B cell (primary cell): ENCODE results near the gene FAM186B. TPM values are rescaled to one million over a fixed set of nuclear protein-coding genes. Genes with fewer than 3 reads are reported as not detected.

Experiments used
- ATAC-seq: fragments of 200-7000 bp; cut with Tn5 transposase; one replicate; pipeline ENCODE4 v1.10.0; 2021; ENCODE audit warnings: low read depth, mild to moderate bottlenecking, moderate number of reproducible peaks, moderate library complexity
- CTCF ChIA-PET: fragments of 350-600 bp; sonication (Branson Sonifier 250); formaldehyde crosslinking; loops from one replicate; lab custom pipeline; 2021; ENCODE audit warnings: antibody characterized with exemption, inconsistent platforms; lab: Charles Lee
- POLR2A ChIA-PET: fragments of 350-600 bp; sonication (Branson Sonifier 250); formaldehyde crosslinking; loops from one replicate; lab custom pipeline; 2021; ENCODE audit warnings: antibody characterized with exemption; lab: Charles Lee
- DNase-seq: peaks from one replicate; pipeline ENCODE4 v3.0.0; 2013
- H2AFZ ChIP-seq: 2 replicates; pipeline ENCODE4 v1.6.1; 2012; ENCODE audit warnings: mild to moderate bottlenecking, low read depth, low read length; ENCODE audit not compliant: insufficient read depth, poor library complexity, severe bottlenecking
- H3K27ac ChIP-seq, 2 donors: 1 replicate in 1 of 2; 2 replicates in 1 of 2; pipeline ENCODE4 v1.5.1; 2012 to 2013; ENCODE audit warnings: low read length in 2 of 2, mild to moderate bottlenecking in 2 of 2, moderate library complexity in 1 of 2
- H3K27me3 ChIP-seq, 4 experiments: fragments of 200-600 bp in 1 of 4; sonication (generic) in 1 of 4; replicated peaks in 1 of 4; 1 replicate in 2 of 4; 2 replicates in 2 of 4; pipeline versions ENCODE4 v1.6.1 to v1.7.0; 2013 to 2016; ENCODE audit warnings: low read length in 3 of 4, mild to moderate bottlenecking in 2 of 4, mixed read lengths in 1 of 4, moderate library complexity in 1 of 4; ENCODE audit not compliant: insufficient read depth in 4 of 4, control insufficient read depth in 3 of 4; ENCODE audit errors: control extremely low read depth in 1 of 4
- H3K36me3 ChIP-seq, 2 experiments: replicated peaks in 1 of 2; 1 replicate in 1 of 2; 2 replicates in 1 of 2; pipeline versions ENCODE4 v1.6.1 to v1.7.1; 2013; ENCODE audit warnings: low read length in 1 of 2; ENCODE audit not compliant: insufficient read depth in 2 of 2, control insufficient read depth in 1 of 2; ENCODE audit errors: control extremely low read depth in 1 of 2, extremely low read depth in 1 of 2
- H3K4me1 ChIP-seq, 2 donors: fragments of 200-600 bp in 1 of 2; sonication (generic) in 1 of 2; 1 replicate in 1 of 2; 2 replicates in 1 of 2; pipeline versions ENCODE4 v1.5.1 to v1.6.1; 2013 to 2017; ENCODE audit warnings: low read length in 2 of 2; ENCODE audit not compliant: control insufficient read depth in 2 of 2, insufficient read depth in 2 of 2
- H3K4me2 ChIP-seq: replicated peaks from 2 replicates; pipeline ENCODE3; 2012; ENCODE audit warnings: mild to moderate bottlenecking, low read depth, low read length; ENCODE audit not compliant: poor library complexity, severe bottlenecking
- H3K4me3 ChIP-seq, 5 experiments: fragments of 200-600 bp in 1 of 5; sonication (generic) in 1 of 5; 1 replicate in 3 of 5; 2 replicates in 2 of 5; pipeline versions ENCODE4 v1.5.1 to v1.7.0; 2011 to 2016; ENCODE audit warnings: low read length in 4 of 5, mild to moderate bottlenecking in 4 of 5, low read depth in 2 of 5, control low read depth in 1 of 5, moderate library complexity in 1 of 5; ENCODE audit not compliant: insufficient read depth in 1 of 5; ENCODE audit errors: control extremely low read depth in 1 of 5, extremely low read depth in 1 of 5
- H3K79me2 ChIP-seq: fragments of 200-600 bp; sonication (generic); one replicate; pipeline ENCODE4 v1.6.0; 2016; ENCODE audit warnings: low read length; ENCODE audit not compliant: control insufficient read depth, insufficient read depth
- H3K9ac ChIP-seq: fragments of 200-600 bp; sonication (generic); 2 replicates; pipeline ENCODE4 v1.6.1; 2017; ENCODE audit warnings: mild to moderate bottlenecking, low read length, moderate library complexity
- H3K9me3 ChIP-seq, 3 donors: one replicate each; pipeline versions ENCODE4 v1.6.1 to v1.7.1; 2013; ENCODE audit warnings: low read length in 2 of 3; ENCODE audit not compliant: control insufficient read depth in 2 of 3, insufficient read depth in 1 of 3; ENCODE audit errors: control extremely low read depth in 1 of 3
- H4K20me1 ChIP-seq: 2 replicates; pipeline ENCODE4 v1.6.0; 2012; ENCODE audit warnings: mild to moderate bottlenecking, low read length; ENCODE audit not compliant: insufficient read depth, control insufficient read depth, poor library complexity, severe bottlenecking
- H3K27ac Mint-ChIP-seq: one replicate; pipeline ENCODE4 v1.8.0; 2021; ENCODE audit warnings: mixed read lengths
- H3K27me3 Mint-ChIP-seq: one replicate; pipeline ENCODE4 v1.8.0; 2021; ENCODE audit warnings: mixed read lengths
- H3K4me1 Mint-ChIP-seq: one replicate; pipeline ENCODE4 v1.8.0; 2021; ENCODE audit warnings: mixed read lengths
- H3K4me3 Mint-ChIP-seq: one replicate; pipeline ENCODE4 v1.8.0; 2021; ENCODE audit warnings: mixed read lengths
- H3K9me3 Mint-ChIP-seq: one replicate; pipeline ENCODE4 v1.8.0; 2022; ENCODE audit warnings: mixed read lengths; ENCODE audit not compliant: insufficient read depth
- EZH2 ChIP-seq: IDR thresholded peaks from 2 replicates; pipeline ENCODE4 v1.6.1; 2012; ENCODE audit warnings: borderline replicate concordance, low read depth, mild to moderate bottlenecking, moderate library complexity, low read length; ENCODE audit not compliant: insufficient read depth, poor library complexity, severe bottlenecking
- WGBS: methylation state at CpG from one replicate; pipeline ENCODE4 v1.1.5; 2013; ENCODE audit warnings: missing lambda C conversion rate; ENCODE audit not compliant: insufficient coverage; 5-methylcytosine and 5-hydroxymethylcytosine counted together
- intact Hi-C: fragments of 100-400 bp; cut with micrococcal nuclease; formaldehyde crosslinking; loops from one replicate; pipeline ENCODE4 v1.10.0; 2022
- polyA plus RNA-seq: library from polyadenylated mRNA; depleted of rRNA; stranded (reverse); fragments of >200 nt; gene quantifications from 2 replicates; pipeline ENCODE4 v1.2.3, GENCODE V29; 2012
- total RNA-seq, 2 donors: library from RNA; stranded (reverse); fragments of 120-200 nt in 1 of 2; gene quantifications; 1 replicate in 1 of 2; 2 replicates in 1 of 2; pipeline versions ENCODE4 v1.2.3 to v1.2.4, GENCODE V29; 2013 to 2022
- TF ChIP-seq, protein P1 (sequence below): fragments of 200-600 bp; IDR thresholded peaks from one replicate; pipeline ENCODE4 v1.8.0; 2022; ENCODE audit warnings: antibody characterized with exemption, mild to moderate bottlenecking

FAM186B gene
- total and polyA plus RNA-seq, 2 donors (not counting 1 experiment from before 2014, with no cell fraction given): 0.13 to 0.47 TPM

DNA sequence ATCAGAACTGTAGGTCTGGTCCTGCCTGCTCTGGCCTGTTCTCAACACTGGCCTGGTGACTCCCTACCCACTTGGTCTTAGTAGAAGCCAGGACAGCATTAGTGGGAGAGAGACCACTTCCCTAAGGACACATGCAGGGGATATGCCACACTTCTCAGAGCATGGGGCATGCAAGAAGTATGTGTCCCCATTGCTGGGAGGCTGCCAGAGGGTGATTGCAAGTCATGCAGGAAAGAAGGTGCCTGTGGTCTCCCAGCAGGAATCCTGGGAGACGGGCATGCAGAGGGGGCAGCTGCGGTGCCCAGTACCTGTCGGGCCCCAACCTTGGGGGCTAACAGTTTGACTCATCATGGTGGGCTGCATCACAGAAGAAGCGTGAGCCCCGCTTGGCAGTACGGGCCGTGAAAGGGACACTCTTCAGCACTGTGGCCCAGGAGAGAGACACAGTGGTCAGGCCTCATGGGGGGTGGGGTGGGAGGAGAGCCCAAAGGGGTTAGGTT is 40.9 kb upstream of the FAM186B start:
- H3K4me3 ChIP-seq: no peak overlapping the region
- DNase-seq (no peak), ATAC-seq (no peak)
- H3K27ac ChIP-seq: peak overlapping the region in 1 of 2 donors; percentile 52
- peaks cover 3 to 71% of the 10 kb centered on the region in 2 experiments for H3K36me3 ChIP-seq
- H3K79me2 ChIP-seq: no peaks in the 10 kb centered on the region
- WGBS: 95% methylated on average over 7 of the region's 7 CpGs
- no peaks in the 10 kb centered on the region for H3K9me3 Mint-ChIP-seq
- no peak overlapping the region for H2AFZ ChIP-seq
- peaks cover 16 to 18% of the 10 kb centered on the region in 2 donors for H3K4me1 ChIP-seq
- H3K4me1 Mint-ChIP-seq: peaks cover 18% of the 10 kb centered on the region
- intact Hi-C loops: no loop called here
- no peaks in the 10 kb centered on the region for H4K20me1 ChIP-seq
- CTCF ChIA-PET: interaction anchor here (1.1 to 12.5 kb wide), 6 partner anchors 10 to 95 kb away, joined by 3 to 372 read pairs (median 26); partner anchors contain the start of genes FMNL3 and TMBIM6
- peak overlapping the region; percentile 46 for H3K27ac Mint-ChIP-seq
- POLR2A ChIA-PET: interaction anchor here (2.1 to 3.0 kb wide), 2 partner anchors 15 to 60 kb away, joined by 10 to 20 read pairs; partner anchors contain the start of gene FMNL3
- no peak for TF ChIP-seq EZH2
- TF ChIP-seq, protein P1, sequence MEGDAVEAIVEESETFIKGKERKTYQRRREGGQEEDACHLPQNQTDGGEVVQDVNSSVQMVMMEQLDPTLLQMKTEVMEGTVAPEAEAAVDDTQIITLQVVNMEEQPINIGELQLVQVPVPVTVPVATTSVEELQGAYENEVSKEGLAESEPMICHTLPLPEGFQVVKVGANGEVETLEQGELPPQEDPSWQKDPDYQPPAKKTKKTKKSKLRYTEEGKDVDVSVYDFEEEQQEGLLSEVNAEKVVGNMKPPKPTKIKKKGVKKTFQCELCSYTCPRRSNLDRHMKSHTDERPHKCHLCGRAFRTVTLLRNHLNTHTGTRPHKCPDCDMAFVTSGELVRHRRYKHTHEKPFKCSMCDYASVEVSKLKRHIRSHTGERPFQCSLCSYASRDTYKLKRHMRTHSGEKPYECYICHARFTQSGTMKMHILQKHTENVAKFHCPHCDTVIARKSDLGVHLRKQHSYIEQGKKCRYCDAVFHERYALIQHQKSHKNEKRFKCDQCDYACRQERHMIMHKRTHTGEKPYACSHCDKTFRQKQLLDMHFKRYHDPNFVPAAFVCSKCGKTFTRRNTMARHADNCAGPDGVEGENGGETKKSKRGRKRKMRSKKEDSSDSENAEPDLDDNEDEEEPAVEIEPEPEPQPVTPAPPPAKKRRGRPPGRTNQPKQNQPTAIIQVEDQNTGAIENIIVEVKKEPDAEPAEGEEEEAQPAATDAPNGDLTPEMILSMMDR: no peak
- H3K9ac ChIP-seq: no peak overlapping the region
- H3K4me3 Mint-ChIP-seq: no peak overlapping the region
- H3K27me3 Mint-ChIP-seq: no peaks in the 10 kb centered on the region
- no peaks in the 10 kb centered on the region for H3K9me3 ChIP-seq
- H3K4me2 ChIP-seq: no peak overlapping the region
- no peaks in the 10 kb centered on the region for H3K27me3 ChIP-seq
